Small intestine (tissue), 16 donors: ENCODE data around the gene SCO2. TPM values are rescaled to one million over a fixed set of nuclear protein-coding genes. Genes with fewer than 3 reads are reported as not detected.

Experiments
- DNase-seq, 2 donors: peaks; one replicate each; pipeline versions ENCODE4 v3.0.0 to v3.0.0-alpha.2; 2013
- FAIRE-seq: peaks from 2 replicates; lab custom pipeline; 2012; peaks lifted over from hg19 to GRCh38; lab: Jason Lieb, UNC
- H3K27ac ChIP-seq, 3 donors: one replicate each; pipeline ENCODE4 v1.5.1; 2013; ENCODE audit warnings: low read length in 2 of 3, mild to moderate bottlenecking in 2 of 3, control low read depth in 1 of 3, inconsistent platforms in 1 of 3, low read depth in 1 of 3, moderate library complexity in 1 of 3
- H3K27me3 ChIP-seq, 3 donors: one replicate each; pipeline ENCODE4 v1.6.1; 2013; ENCODE audit warnings: low read length in 3 of 3, inconsistent platforms in 1 of 3; ENCODE audit not compliant: control insufficient read depth in 3 of 3, insufficient read depth in 3 of 3
- H3K36me3 ChIP-seq, 3 donors: one replicate each; pipeline ENCODE4 v1.6.1; 2013; ENCODE audit warnings: low read length in 3 of 3, inconsistent platforms in 1 of 3, low read depth in 1 of 3, mild to moderate bottlenecking in 1 of 3, moderate library complexity in 1 of 3; ENCODE audit not compliant: control insufficient read depth in 3 of 3, insufficient read depth in 2 of 3
- H3K4me1 ChIP-seq, 3 donors: one replicate each; pipeline ENCODE4 v1.6.1; 2013; ENCODE audit warnings: low read length in 2 of 3, inconsistent platforms in 1 of 3, low read depth in 1 of 3, mild to moderate bottlenecking in 1 of 3, moderate library complexity in 1 of 3; ENCODE audit not compliant: control insufficient read depth in 3 of 3, insufficient read depth in 2 of 3
- H3K4me3 ChIP-seq, 3 donors: one replicate each; pipeline ENCODE4 v1.5.1; 2013; ENCODE audit warnings: low read length in 3 of 3, control low read depth in 1 of 3, inconsistent platforms in 1 of 3, low read depth in 1 of 3, mild to moderate bottlenecking in 1 of 3, moderate library complexity in 1 of 3
- H3K9me3 ChIP-seq, 2 donors: one replicate each; pipeline ENCODE4 v1.6.1; 2013; ENCODE audit warnings: low read depth in 1 of 2, low read length in 1 of 2; ENCODE audit not compliant: control insufficient read depth in 2 of 2, insufficient read depth in 1 of 2
- WGBS, 3 donors: extraction: QIAGEN DNeasy Blood & Tissue Kit; methylation state at CpG; one replicate each; pipeline ENCODE4 v1.1.7; 2013; 5-methylcytosine and 5-hydroxymethylcytosine counted together
- long read RNA-seq, 10 donors: transcript quantifications; one replicate each; lab custom pipeline, GENCODE V29; 2026
- polyA plus RNA-seq, 4 donors: library from polyadenylated mRNA; stranded (reverse) in 3 of 4; unstranded in 1 of 4; fragments of 200-250 nt in 3 of 4; fragments of 120-200 nt in 1 of 4; gene quantifications; one replicate each; pipeline versions ENCODE4 v1.2.1 to v1.2.3, GENCODE V29; 2013
- donor health status: healthy with polysubstance abuse.
- donor health status: control.
- donor health status: control.
- donor health status: Bipolar disorder and iron deficiency.
- donor health status: healthy.

SCO2 gene
- polyA plus RNA-seq, result 1 to 10 TPM in 3 of 4 donors, under 1 TPM in 1; 0.92 to 2.7 (median 2.3) TPM
- long read RNA-seq, donor 1, result 0 reads
- long read RNA-seq, donor 2, result 0 reads
- long read RNA-seq, donor 3, result 0 reads
- long read RNA-seq, donor 4, result 0 reads
- long read RNA-seq, donor 5, result 0 reads
- long read RNA-seq, donor 6, result 0 reads
- long read RNA-seq, donor 7, result 0 reads
- long read RNA-seq, donor 8, result 0 reads
- long read RNA-seq, donor 9, result 0 reads
- long read RNA-seq, donor 10, result 0 reads

- H3K27ac ChIP-seq, result peak within 1 kb of the TSS; percentile 91 to 100 (median 94)
- FAIRE-seq, result no peak
- peak within 1 kb of the TSS; percentile 62 to 79 (median 74) for H3K4me3 ChIP-seq
- H3K27me3 ChIP-seq, result peaks cover 0 to 6% (median 0%) of the 10 kb centered on the region in 3 donors
- DNase-seq, result peak; percentile 97 to 99
- H3K36me3 ChIP-seq, result peaks cover 3 to 40% (median 10%) of the 10 kb centered on the region in 3 donors
- H3K4me1 ChIP-seq, result peaks cover 0 to 40% (median 7%) of the 10 kb centered on the region in 3 donors
- no peaks in the 10 kb centered on the region for H3K9me3 ChIP-seq
- 0 to 1% (median 0%) methylated on average over 49 to 84 of the region's 84 CpGs for WGBS, 3 donors
Measured at GRCh38 chr22:50525104-50525857, at the start of gene SCO2. SCO2 (minus strand) TSS chr22:50525598; CDS start chr22:50524411, 1,187 bp downstream.

GRCh38 chr22:50574383-50574755 lies 49.0 kb upstream of the SCO2 start:
- Histone ChIP-seq H3K27me3 (no peaks in the 10 kb centered on the region), H3K4me1 (peaks cover 2 to 13% (median 3%) of the 10 kb centered on the region in 3 donors), H3K36me3 (peaks cover 0 to 71% (median 5%) of the 10 kb centered on the region in 3 donors), H3K27ac (no peak overlapping the region), H3K4me3 (no peak overlapping the region), H3K9me3 (no peaks in the 10 kb centered on the region)
- no peak for FAIRE-seq
- no peak for DNase-seq
- 94 to 97% (median 96%) methylated on average over 11 of the region's 11 CpGs for whole genome bisulfite sequencing, 3 donors

- no peak for DNase-seq
- Histone ChIP-seq H3K27ac (no peak overlapping the region), H3K4me1 (peaks cover 2 to 13% (median 3%) of the 10 kb centered on the region in 3 donors), H3K4me3 (no peak overlapping the region), H3K36me3 (peaks cover 0 to 71% (median 5%) of the 10 kb centered on the region in 3 donors), H3K27me3 (no peaks in the 10 kb centered on the region), H3K9me3 (no peaks in the 10 kb centered on the region)
- no peak for FAIRE-seq
- 90 to 95% (median 90%) methylated on average over 25 to 26 of the region's 26 CpGs for WGBS, 3 donors
Measured at GRCh38 chr22:50573491-50574382, 48.3 kb upstream of the SCO2 start.

- Histone ChIP-seq H3K36me3 (peaks cover 0 to 73% (median 5%) of the 10 kb centered on the region in 3 donors), H3K4me1 (peaks cover 0 to 11% (median 4%) of the 10 kb centered on the region in 3 donors), H3K4me3 (no peak overlapping the region), H3K27me3 (no peaks in the 10 kb centered on the region), H3K27ac (no peak overlapping the region), H3K9me3 (no peaks in the 10 kb centered on the region)
- no peak for DNase-seq
- no peak for FAIRE-seq
- WGBS, 3 donors, result 91 to 97% (median 94%) methylated on average over 9 to 11 of the region's 11 CpGs
Measured at GRCh38 chr22:50572965-50573364, 47.6 kb upstream of the SCO2 start.

- H3K4me3 ChIP-seq, result no peak overlapping the region
- peaks cover 0 to 11% (median 4%) of the 10 kb centered on the region in 3 donors for H3K4me1 ChIP-seq
- H3K36me3 ChIP-seq, result peaks cover 0 to 76% (median 5%) of the 10 kb centered on the region in 3 donors
- FAIRE-seq, result no peak
- no peak overlapping the region for H3K27ac ChIP-seq
- DNase-seq, result no peak
- no peaks in the 10 kb centered on the region for H3K27me3 ChIP-seq
- no peaks in the 10 kb centered on the region for H3K9me3 ChIP-seq
- 67 to 83% (median 69%) methylated on average over 25 to 26 of the region's 26 CpGs for WGBS, 3 donors
Measured at GRCh38 chr22:50571264-50572175, 46.1 kb upstream of the SCO2 start.

GRCh38 chr22:50570861-50571260 lies 45.5 kb upstream of the SCO2 start:
- WGBS, 3 donors, result 89 to 94% (median 92%) methylated on average over 12 of the region's 12 CpGs
- H3K27me3 ChIP-seq, result no peaks in the 10 kb centered on the region
- no peak for FAIRE-seq

GRCh38 chr22:50569896-50570535 lies 44.6 kb upstream of the SCO2 start:
- Histone ChIP-seq H3K4me3 (no peak overlapping the region), H3K36me3 (peaks cover 0 to 64% (median 5%) of the 10 kb centered on the region in 3 donors), H3K9me3 (no peaks in the 10 kb centered on the region), H3K27ac (no peak overlapping the region), H3K27me3 (no peaks in the 10 kb centered on the region), H3K4me1 (peaks cover 0 to 11% (median 4%) of the 10 kb centered on the region in 3 donors)
- FAIRE-seq (no peak), DNase-seq (no peak)
- 87 to 92% (median 90%) methylated on average over 13 of the region's 13 CpGs for WGBS, 3 donors

More at GRCh38 chr22:50570861-50571260, 45.5 kb upstream of the SCO2 start:
- no peak for DNase-seq
- H3K36me3 ChIP-seq, result peaks cover 0 to 69% (median 5%) of the 10 kb centered on the region in 3 donors
- H3K9me3 ChIP-seq, result no peaks in the 10 kb centered on the region
- H3K4me3 ChIP-seq, result no peak overlapping the region
- H3K4me1 ChIP-seq, result peaks cover 0 to 11% (median 4%) of the 10 kb centered on the region in 3 donors
- H3K27ac ChIP-seq, result no peak overlapping the region
